ENCODE results near the gene ANTXR2.
A peak's percentile ranks its signal among the peaks of the same experiment; 100 is the strongest.

The ANTXR2 gene

GRCh38 chr4:80074651-80075050, 1.6 kb upstream of the ANTXR2 start:
- Histone ChIP-seq H3K27ac (no peak overlapping the region), H3K4me3 (no peak overlapping the region)
- TF ChIP-seq CTCF (IDR thresholded peaks at IDR 0.05): no peak
- no peak for DNase-seq (ENCODE audit: low spot score)

GRCh38 chr4:80074069-80074468, 1.0 kb upstream of the ANTXR2 start:
- no peak overlapping the region for H3K4me3 ChIP-seq
- H3K27ac ChIP-seq: no peak overlapping the region
- no peak for DNase-seq (ENCODE audit: low spot score)
- TF ChIP-seq CTCF (IDR thresholded peaks at IDR 0.05): no peak

GRCh38 chr4:80073473-80074008, 512 bp upstream of the ANTXR2 start:
- H3K27ac ChIP-seq: peak overlapping the region; percentile 87 to 98

GRCh38 chr4:80072228-80072743, 743 bp downstream of the ANTXR2 start:
- peak overlapping the region; percentile 90 for H3K4me3 ChIP-seq
- peak; percentile 80 for DNase-seq (ENCODE audit: low spot score)
- no peak for TF ChIP-seq CTCF (IDR thresholded peaks at IDR 0.05)
- peak overlapping the region; percentile 87 to 98 for H3K27ac ChIP-seq

More at GRCh38 chr4:80073473-80074008, 512 bp upstream of the ANTXR2 start:
- peak overlapping the region; percentile 90 for H3K4me3 ChIP-seq
- no peak for DNase-seq (ENCODE audit: low spot score)
- no peak for TF ChIP-seq CTCF (IDR thresholded peaks at IDR 0.05)

GRCh38 chr4:80071604-80072227, 1.3 kb downstream of the ANTXR2 start:
- no peak for DNase-seq (ENCODE audit: low spot score)
- peak overlapping the region; percentile 87 to 98 for H3K27ac ChIP-seq
- no peak for TF ChIP-seq CTCF (IDR thresholded peaks at IDR 0.05)
- H3K4me3 ChIP-seq: peak overlapping the region; percentile 90

GRCh38 chr4:80070880-80071603, 2.0 kb downstream of the ANTXR2 start:
- H3K4me3 ChIP-seq: peak overlapping the region; percentile 90
- TF ChIP-seq CTCF (IDR thresholded peaks at IDR 0.05): no peak
- peak overlapping the region in 1 of 2 donors; percentile 5 for H3K27ac ChIP-seq
- DNase-seq (ENCODE audit: low spot score): no peak

Measured in coronary artery (tissue), 2 donors.